Brain microvascular endothelial cell (primary cell): ENCODE results near the gene DIP2A.
"Not testable (repeated sequence)": the region's sequence is repeated elsewhere in the genome, so short reads cannot be mapped to it uniquely, and the experiment has no call there.

ENCODE experiments used
- DNase-seq: peaks from one replicate; pipeline ENCODE4 v3.0.0-alpha.2; 2020
- H3K27ac ChIP-seq: fragments of 250-450 bp; sonication (Bioruptor Pico); 2 replicates; pipeline ENCODE4 v1.5.1; 2020; ENCODE audit warnings: mild to moderate bottlenecking, moderate library complexity
- H3K27me3 ChIP-seq: fragments of 250-450 bp; sonication (Bioruptor Pico); replicated peaks from 2 replicates; pipeline ENCODE4 v1.5.1; 2020; ENCODE audit warnings: mild to moderate bottlenecking
- H3K36me3 ChIP-seq: fragments of 250-450 bp; sonication (Bioruptor Pico); replicated peaks from 2 replicates; pipeline ENCODE4 v1.5.1; 2020; ENCODE audit warnings: mild to moderate bottlenecking
- H3K4me3 ChIP-seq: 2 replicates; pipeline ENCODE4 v1.5.1; 2011; ENCODE audit warnings: low read depth, mild to moderate bottlenecking, control low read depth, low read length, moderate library complexity
- CTCF ChIP-seq: IDR thresholded peaks from 2 replicates; pipeline ENCODE4 v1.5.1; 2011; ENCODE audit warnings: low read depth, mild to moderate bottlenecking, moderate library complexity, low read length, control low read depth, inconsistent platforms; ENCODE audit errors: missing control alignments
- in situ Hi-C: cut with HindIII; loops from 2 replicates; pipeline ENCODE4 v1.10.0; 2017; ENCODE audit warnings: low sequenced_read_pairs, low pct_ligation_motif_present

The DIP2A gene

GRCh38 chr21:46431884-46432488 lies 26.7 kb upstream of the DIP2A start:
- no peak for TF ChIP-seq CTCF
- Histone ChIP-seq H3K27ac (no peak overlapping the region), H3K36me3 (peaks cover 46% of the 10 kb centered on the region), H3K27me3 (no peaks in the 10 kb centered on the region), H3K4me3 (no peak overlapping the region)
- DNase-seq = no peak
- in situ Hi-C loops = no loop called here

GRCh38 chr21:46433116-46433515 lies 25.6 kb upstream of the DIP2A start:
- in situ Hi-C loops, DNase-seq: not testable (repeated sequence)

GRCh38 chr21:46434322-46434958 lies 24.3 kb upstream of the DIP2A start:
- in situ Hi-C loops = no loop called here
- Histone ChIP-seq H3K27ac (no peak overlapping the region), H3K4me3 (no peak overlapping the region), H3K36me3 (peaks cover 53% of the 10 kb centered on the region), H3K27me3 (no peaks in the 10 kb centered on the region)
- no peak for TF ChIP-seq CTCF
- no peak for DNase-seq

More at GRCh38 chr21:46433116-46433515, 25.6 kb upstream of the DIP2A start:
- not testable (repeated sequence) for H3K27me3 ChIP-seq, H3K27ac ChIP-seq, H3K4me3 ChIP-seq
- peaks cover 47% of the 10 kb centered on the region for H3K36me3 ChIP-seq

- DNase-seq = no peak
- H3K27ac ChIP-seq = no peak overlapping the region
- H3K4me3 ChIP-seq = no peak overlapping the region
- H3K36me3 ChIP-seq = peaks cover 54% of the 10 kb centered on the region
- in situ Hi-C loops = no loop called here
- TF ChIP-seq CTCF = no peak
- H3K27me3 ChIP-seq = no peaks in the 10 kb centered on the region
Observed at GRCh38 chr21:46435786-46436227, 22.9 kb upstream of the DIP2A start.

GRCh38 chr21:46436621-46437020 lies 22.1 kb upstream of the DIP2A start:
- no peak overlapping the region for H3K27ac ChIP-seq
- DNase-seq = no peak
- no peak overlapping the region for H3K4me3 ChIP-seq
- in situ Hi-C loops = no loop called here
- no peak for TF ChIP-seq CTCF
- H3K27me3 ChIP-seq = no peaks in the 10 kb centered on the region
- H3K36me3 ChIP-seq = peaks cover 57% of the 10 kb centered on the region

- Histone ChIP-seq H3K36me3 (peaks cover 53% of the 10 kb centered on the region), H3K4me3 (no peak overlapping the region), H3K27ac (no peak overlapping the region), H3K27me3 (no peaks in the 10 kb centered on the region)
- TF ChIP-seq CTCF = no peak
- no peak for DNase-seq
- in situ Hi-C loops = no loop called here
Observed at GRCh38 chr21:46437096-46437498, 21.6 kb upstream of the DIP2A start.
